Natural killer cell (primary cell): ENCODE data around the gene SRP68. TPM values are rescaled to one million over a fixed set of nuclear protein-coding genes. Genes with fewer than 3 reads are reported as not detected.

Experiments
- ATAC-seq, 3 donors: fragments of 150-1000 bp in 2 of 3; fragments of 200-7000 bp in 1 of 3; cut with Tn5 transposase; 1 replicate in 1 of 3; 2 replicates in 2 of 3; pipeline ENCODE4 v1.10.0; 2021; ENCODE audit warnings: mild to moderate bottlenecking in 2 of 3, moderate library complexity in 2 of 3
- DNase-seq, 2 donors: peaks; one replicate each; pipeline versions ENCODE4 v3.0.0 to v3.0.0-alpha.2; 2013 to 2021; ENCODE audit warnings: mixed read lengths in 1 of 2
- H3K27ac ChIP-seq: one replicate; pipeline ENCODE4 v1.5.1; 2013; ENCODE audit warnings: mild to moderate bottlenecking, low read length
- H3K27me3 ChIP-seq: one replicate; pipeline ENCODE4 v1.6.1; 2013; ENCODE audit warnings: low read length; ENCODE audit not compliant: control insufficient read depth, insufficient read depth
- H3K36me3 ChIP-seq: one replicate; pipeline ENCODE4 v1.6.1; 2013; ENCODE audit warnings: low read length; ENCODE audit not compliant: control insufficient read depth, insufficient read depth
- H3K4me1 ChIP-seq: one replicate; pipeline ENCODE4 v1.6.1; 2013; ENCODE audit warnings: low read length; ENCODE audit not compliant: control insufficient read depth, insufficient read depth
- H3K4me3 ChIP-seq: one replicate; pipeline ENCODE4 v1.5.1; 2013; ENCODE audit warnings: low read length
- H3K9me3 ChIP-seq: one replicate; pipeline ENCODE4 v1.6.1; 2013; ENCODE audit warnings: low read length; ENCODE audit not compliant: control insufficient read depth, insufficient read depth
- H3K27ac Mint-ChIP-seq, 2 donors: one replicate each; pipeline ENCODE4 v1.8.0; 2022; ENCODE audit warnings: mild to moderate bottlenecking in 2 of 2, mixed read lengths in 2 of 2, moderate library complexity in 1 of 2
- H3K27me3 Mint-ChIP-seq, 2 donors: one replicate each; pipeline ENCODE4 v1.8.0; 2022; ENCODE audit warnings: low read depth in 2 of 2, mixed read lengths in 2 of 2
- H3K36me3 Mint-ChIP-seq: one replicate; pipeline ENCODE4 v1.8.0; 2022; ENCODE audit warnings: mixed read lengths
- H3K4me1 Mint-ChIP-seq, 2 donors: one replicate each; pipeline ENCODE4 v1.8.0; 2022; ENCODE audit warnings: mixed read lengths in 2 of 2
- H3K4me3 Mint-ChIP-seq: one replicate; pipeline ENCODE4 v1.8.0; 2022; ENCODE audit warnings: mild to moderate bottlenecking, moderate library complexity, mixed read lengths
- H3K9me3 Mint-ChIP-seq, 2 donors: one replicate each; pipeline ENCODE4 v1.8.0; 2022; ENCODE audit warnings: mixed read lengths in 2 of 2
- CTCF ChIP-seq: fragments of 200-600 bp; IDR thresholded peaks from one replicate; pipeline ENCODE4 v1.8.0; 2022; ENCODE audit warnings: antibody characterized with exemption
- WGBS: methylation state at CpG from one replicate; pipeline ENCODE4 v1.1.7; 2013; ENCODE audit warnings: missing lambda C conversion rate; ENCODE audit not compliant: insufficient coverage; 5-methylcytosine and 5-hydroxymethylcytosine counted together
- intact Hi-C: fragments of 100-400 bp; cut with micrococcal nuclease; formaldehyde crosslinking; loops from one replicate; pipeline ENCODE4 v1.14.2; 2022
- total RNA-seq, 4 donors: library from RNA; stranded (reverse); fragments of 120-200 nt in 1 of 4; gene quantifications; one replicate each; pipeline versions ENCODE4 v1.2.3 to v1.2.4, GENCODE V29; 2013 to 2022

SRP68 gene
- total RNA-seq, 3 donors from 2014 or later (not counting 1 experiment from before 2014, with no cell fraction given): 57.8 to 74.4 (median 70.7) TPM

- no peak for ATAC-seq
- Mint-ChIP-seq H3K27ac (no peak overlapping the region), H3K4me1 (peaks cover 9 to 12% of the 10 kb centered on the region in 2 donors), H3K36me3 (no peaks in the 10 kb centered on the region), H3K9me3 (no peaks in the 10 kb centered on the region), H3K4me3 (no peak overlapping the region), H3K27me3 (no peaks in the 10 kb centered on the region)
- no peak overlapping the region for H3K27ac ChIP-seq
- intact Hi-C loops: no loop called here
- H3K4me3 ChIP-seq: no peak overlapping the region
- H3K36me3 ChIP-seq: no peaks in the 10 kb centered on the region
- no peak for DNase-seq
- H3K9me3 ChIP-seq: no peaks in the 10 kb centered on the region
- WGBS: 95% methylated on average over 17 of the region's 20 CpGs
- TF ChIP-seq CTCF: no peak
- no peaks in the 10 kb centered on the region for H3K27me3 ChIP-seq
- H3K4me1 ChIP-seq: peaks cover 16% of the 10 kb centered on the region
Observed at GRCh38 chr17:76032073-76032779, 40.1 kb downstream of the SRP68 start.

GRCh38 chr17:76027159-76027839 is 45.0 kb downstream of the SRP68 start, which contains the start of gene EVPL:
TSS of gene EVPL (minus strand) at chr17:76027306. CDS start at chr17:76027198, 108 bp downstream.
- Histone ChIP-seq H3K4me3 (no peak within 1 kb of the TSS), H3K27me3 (no peaks in the 10 kb centered on the region), H3K4me1 (peaks cover 16% of the 10 kb centered on the region), H3K36me3 (no peaks in the 10 kb centered on the region), H3K27ac (no peak within 1 kb of the TSS), H3K9me3 (no peaks in the 10 kb centered on the region)
- ATAC-seq: peak in 1 of 3 donors; percentile 24
- H3K4me3 Mint-ChIP-seq: no peak within 1 kb of the TSS
- 88% methylated on average over 24 of the region's 24 CpGs for WGBS
- no peak within 1 kb of the TSS for H3K27ac Mint-ChIP-seq
- no peaks in the 10 kb centered on the region for H3K27me3 Mint-ChIP-seq
- intact Hi-C loops: no loop called here
- no peaks in the 10 kb centered on the region for H3K36me3 Mint-ChIP-seq
- peaks cover 9 to 12% of the 10 kb centered on the region in 2 donors for H3K4me1 Mint-ChIP-seq
- no peaks in the 10 kb centered on the region for H3K9me3 Mint-ChIP-seq
- no peak for TF ChIP-seq CTCF
- no peak for DNase-seq

DNA sequence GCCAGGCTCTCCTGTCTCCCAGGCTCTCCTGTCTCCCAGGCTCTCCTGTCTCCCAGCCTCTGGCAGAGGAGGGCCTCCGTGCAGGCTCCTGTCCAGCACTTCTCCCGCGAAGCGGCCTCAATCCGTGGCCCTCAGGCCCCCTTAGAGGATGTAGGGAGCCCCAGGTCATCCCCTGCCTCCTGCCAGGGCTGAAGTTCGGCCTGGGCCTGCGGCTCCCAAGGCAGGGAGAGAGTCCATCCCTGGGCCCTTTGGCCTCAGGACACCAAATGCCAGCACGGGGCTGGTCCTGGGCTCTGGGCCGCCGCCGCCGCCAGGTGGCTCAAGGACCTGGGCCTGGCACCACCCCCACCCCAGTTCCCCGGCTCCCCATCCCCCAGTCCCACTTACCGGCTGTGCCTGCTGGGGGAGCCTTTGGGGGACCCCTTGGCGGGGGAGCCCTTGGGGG is 45.6 kb downstream of the SRP68 start:
- H3K36me3 ChIP-seq: no peaks in the 10 kb centered on the region
- no peak overlapping the region for H3K4me3 ChIP-seq
- Mint-ChIP-seq H3K27me3 (no peaks in the 10 kb centered on the region), H3K4me1 (peaks cover 9 to 12% of the 10 kb centered on the region in 2 donors), H3K9me3 (no peaks in the 10 kb centered on the region), H3K27ac (no peak overlapping the region), H3K4me3 (no peak overlapping the region), H3K36me3 (no peaks in the 10 kb centered on the region)
- no peaks in the 10 kb centered on the region for H3K9me3 ChIP-seq
- no peaks in the 10 kb centered on the region for H3K27me3 ChIP-seq
- peaks cover 16% of the 10 kb centered on the region for H3K4me1 ChIP-seq
- intact Hi-C loops: no loop called here
- 92% methylated on average over 15 of the region's 15 CpGs for WGBS
- ATAC-seq: no peak
- TF ChIP-seq CTCF: no peak
- H3K27ac ChIP-seq: no peak overlapping the region
- DNase-seq: no peak
